Measurements from ENCODE around the gene MEOX1.
A peak's percentile ranks its signal among the peaks of the same experiment; 100 is the strongest.
"Not testable (repeated sequence)": the region's sequence is repeated elsewhere in the genome, so short reads cannot be mapped to it uniquely, and the experiment has no call there.

The MEOX1 gene

GRCh38 chr17:43615330-43616028 lies 46.2 kb downstream of the MEOX1 start:
- DNase-seq, result no peak

- DNase-seq, result no peak
Observed at GRCh38 chr17:43614561-43614960, 47.2 kb downstream of the MEOX1 start.

- no peak for DNase-seq
Observed at GRCh38 chr17:43613917-43614316, 47.8 kb downstream of the MEOX1 start.

- DNase-seq, result no peak
Observed at GRCh38 chr17:43612515-43612914, 49.2 kb downstream of the MEOX1 start.

GRCh38 chr17:43611230-43611969 lies 50.3 kb downstream of the MEOX1 start:
- DNase-seq, result no peak

GRCh38 chr17:43609613-43610385 lies 51.9 kb downstream of the MEOX1 start:
- DNase-seq, result no peak

- peak; percentile 57 for DNase-seq
Observed at GRCh38 chr17:43608313-43608712, 53.4 kb downstream of the MEOX1 start.

- no peak for DNase-seq
Observed at GRCh38 chr17:43604549-43604948, 57.2 kb downstream of the MEOX1 start.

- DNase-seq, result no peak
Observed at GRCh38 chr17:43603321-43603720, 58.4 kb downstream of the MEOX1 start.

- DNase-seq, result not testable (repeated sequence)
Observed at GRCh38 chr17:43602556-43602955, 59.2 kb downstream of the MEOX1 start.

- DNase-seq, result no peak
Observed at GRCh38 chr17:43601280-43602039, 60.3 kb downstream of the MEOX1 start.

GRCh38 chr17:43599835-43600234 lies 61.9 kb downstream of the MEOX1 start:
- peak; percentile 7 for DNase-seq

GRCh38 chr17:43599046-43599395 lies 62.7 kb downstream of the MEOX1 start:
- DNase-seq, result no peak

GRCh38 chr17:43598357-43599045 lies 63.2 kb downstream of the MEOX1 start:
- DNase-seq, result no peak

- no peak for DNase-seq
Observed at GRCh38 chr17:43597624-43598356, 63.9 kb downstream of the MEOX1 start.

- DNase-seq, result no peak
Observed at GRCh38 chr17:43595466-43595865, 66.3 kb downstream of the MEOX1 start.

GRCh38 chr17:43591779-43592562 lies 69.8 kb downstream of the MEOX1 start:
- DNase-seq, result no peak

GRCh38 chr17:43591001-43591400 lies 70.7 kb downstream of the MEOX1 start:
- no peak for DNase-seq

Measured in CD4-positive, alpha-beta T cell treated with Interferon gamma for 1 hour (primary cell).